HG02870 (cell line): ENCODE data around the gene KDM2B.
"Not testable (repeated sequence)": the region's sequence is repeated elsewhere in the genome, so short reads cannot be mapped to it uniquely, and the experiment has no call there.

Experiments used
- ATAC-seq: cut with Tn5 transposase; IDR thresholded peaks from one replicate; pipeline ENCODE4 v1.9.1; 2021; ENCODE audit warnings: mild to moderate bottlenecking, moderate library complexity; ENCODE audit not compliant: unreplicated experiment

KDM2B gene

GRCh38 chr12:121397521-121397920 is 183.3 kb downstream of the KDM2B start:
- ATAC-seq: no peak

- no peak for ATAC-seq
Measured at GRCh38 chr12:121392325-121392716, 188.5 kb downstream of the KDM2B start.

- no peak for ATAC-seq
Measured at GRCh38 chr12:121391619-121392324, 189.1 kb downstream of the KDM2B start.

- ATAC-seq: no peak
Measured at GRCh38 chr12:121390856-121391255, 190.0 kb downstream of the KDM2B start.

- no peak for ATAC-seq
Measured at GRCh38 chr12:121388421-121388981, 192.3 kb downstream of the KDM2B start.

GRCh38 chr12:121384891-121385290 is 195.9 kb downstream of the KDM2B start:
- not testable (repeated sequence) for ATAC-seq

GRCh38 chr12:121383601-121384021 is 197.2 kb downstream of the KDM2B start:
- no peak for ATAC-seq

- ATAC-seq: no peak
Measured at GRCh38 chr12:121379945-121380344, 200.9 kb downstream of the KDM2B start.
